T-helper 9 cell (primary cell): Measurements from ENCODE around the gene CNTNAP2.

ENCODE experiments used
- DNase-seq: peaks from one replicate; pipeline ENCODE4 v3.0.0-alpha.2; 2020

The CNTNAP2 gene

DNA sequence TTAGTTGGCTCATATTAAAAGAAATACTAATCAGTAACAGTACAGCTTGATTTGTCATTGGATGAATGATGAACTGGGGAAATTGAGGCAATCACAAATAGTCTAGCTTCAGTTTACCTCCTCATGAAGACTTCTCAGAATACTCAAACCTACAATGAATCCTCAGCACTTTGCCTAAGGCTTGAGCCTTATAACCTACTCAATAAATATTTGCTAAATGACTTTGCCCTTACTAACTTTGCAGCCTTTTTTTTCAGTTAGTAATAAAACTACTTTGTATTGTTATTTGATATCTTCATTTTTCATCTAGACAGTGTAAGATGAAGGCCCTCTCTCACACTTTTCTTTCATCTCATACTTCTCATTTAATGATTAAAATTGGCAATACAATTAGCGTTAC, 1311.5 kb downstream of the CNTNAP2 start:
- no peak for DNase-seq

DNA sequence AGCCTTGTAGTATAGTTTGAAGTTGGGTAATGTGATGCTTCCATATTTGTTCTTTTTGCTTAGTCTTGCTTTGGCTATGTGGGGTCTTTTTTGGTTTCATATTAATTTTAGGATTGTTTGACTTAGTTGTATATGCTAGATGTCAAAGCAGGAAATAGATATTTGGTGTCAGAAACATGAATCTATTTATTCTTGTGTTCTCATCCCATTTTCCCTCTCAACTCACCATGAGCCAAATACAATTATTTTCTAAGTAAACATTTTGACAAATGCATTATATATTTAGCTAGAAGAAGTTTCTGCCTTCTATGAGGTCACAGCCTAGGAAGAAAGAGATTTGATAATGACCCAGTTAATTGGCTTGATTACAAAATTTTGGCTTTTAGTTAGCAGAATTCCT, 1313.4 kb downstream of the CNTNAP2 start:
- DNase-seq = no peak

DNA sequence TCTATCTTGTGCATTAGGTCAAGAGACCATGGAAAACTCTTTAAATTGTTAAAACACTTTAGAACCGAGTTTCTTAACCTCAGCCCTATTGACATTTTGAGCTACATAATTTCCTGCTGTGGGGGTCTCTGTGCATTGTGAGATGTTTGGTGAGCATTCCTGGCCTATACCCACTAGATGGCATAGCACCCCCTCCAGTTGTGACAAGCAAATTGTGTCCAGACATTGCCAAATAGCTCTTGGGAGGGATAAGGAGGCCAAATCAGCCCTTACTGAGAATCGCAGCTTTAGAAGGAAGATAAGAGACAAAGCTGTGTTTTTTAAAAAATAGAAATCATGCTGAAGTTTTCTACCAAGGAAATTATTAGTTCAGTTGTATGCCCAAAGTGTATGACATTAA, 1315.5 kb downstream of the CNTNAP2 start:
- DNase-seq = no peak

DNA sequence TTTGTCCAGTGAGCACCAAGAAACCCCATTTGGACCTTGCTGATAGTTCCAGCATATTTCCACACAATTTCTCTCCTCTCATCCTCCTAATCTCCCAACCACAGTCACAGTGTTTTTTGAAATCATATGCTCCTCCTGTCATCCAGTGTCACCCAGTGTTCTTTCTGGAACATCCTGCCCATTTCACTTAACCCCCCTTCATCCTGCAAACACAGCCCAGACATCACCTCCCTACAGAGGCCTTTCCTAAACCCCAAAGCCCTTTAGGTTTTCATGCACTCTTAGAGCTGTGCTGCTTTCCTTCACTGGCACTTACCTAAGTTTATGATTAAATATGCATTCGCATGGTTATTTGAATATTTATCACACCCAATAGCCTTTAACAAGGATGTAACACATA, 1316.0 kb downstream of the CNTNAP2 start:
- no peak for DNase-seq

DNA sequence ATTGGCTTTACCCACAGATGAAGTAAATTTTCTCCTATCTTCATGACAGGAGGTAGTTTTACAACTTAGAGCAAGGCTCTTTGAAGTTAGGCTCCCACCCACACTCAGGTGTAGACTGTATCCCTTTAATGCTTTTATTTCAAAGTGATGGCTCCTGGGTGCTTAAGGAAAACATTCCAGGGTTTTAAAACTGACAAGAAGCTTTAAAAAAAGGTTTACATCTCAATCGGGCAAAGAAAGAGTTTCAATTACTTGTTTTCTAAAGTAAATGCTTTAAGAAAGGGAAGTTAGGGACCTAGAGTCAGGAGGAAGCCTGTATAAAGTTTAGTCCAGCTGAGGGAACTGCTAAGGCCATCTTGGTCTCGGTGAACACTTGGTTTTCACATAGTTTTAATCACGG, 1320.1 kb downstream of the CNTNAP2 start:
- DNase-seq = no peak

DNA sequence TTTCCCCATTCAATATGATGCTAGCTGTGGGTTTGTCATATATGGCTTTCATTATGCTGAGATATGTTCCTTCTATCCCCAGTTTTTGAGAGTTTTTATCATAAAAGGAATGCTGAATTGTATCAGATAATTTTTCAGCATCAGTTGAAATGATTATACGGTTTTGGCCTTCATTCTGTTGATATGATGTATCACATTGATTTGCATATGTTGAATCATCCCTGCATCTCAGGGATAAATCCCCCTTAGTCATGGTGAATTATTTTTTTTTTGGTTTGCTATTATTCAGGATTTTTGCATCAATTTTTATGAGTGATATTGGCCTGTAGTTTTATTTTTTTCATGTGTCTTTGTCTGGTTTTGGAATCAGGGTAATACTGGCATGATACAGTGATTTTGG, 1321.6 kb downstream of the CNTNAP2 start:
- no peak for DNase-seq

DNA sequence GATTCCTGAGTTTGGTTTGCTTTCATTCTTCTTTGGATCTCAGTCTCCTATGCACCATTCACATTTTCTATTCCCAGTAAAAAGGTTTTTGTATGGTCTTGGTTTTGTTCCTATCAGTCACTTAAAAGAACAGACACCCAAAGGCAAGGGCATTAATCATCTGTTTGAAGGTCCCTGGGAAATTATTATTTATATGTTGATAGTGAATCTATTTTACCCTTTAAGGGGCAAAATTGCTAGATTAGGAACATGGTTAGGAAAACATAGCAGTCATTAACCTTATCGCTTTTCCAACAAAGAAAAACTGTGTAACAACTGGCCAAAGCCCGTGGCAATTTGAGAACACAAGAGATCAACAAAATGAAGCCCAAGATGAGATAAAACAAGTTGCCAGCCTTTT, 1327.3 kb downstream of the CNTNAP2 start:
- DNase-seq = no peak

DNA sequence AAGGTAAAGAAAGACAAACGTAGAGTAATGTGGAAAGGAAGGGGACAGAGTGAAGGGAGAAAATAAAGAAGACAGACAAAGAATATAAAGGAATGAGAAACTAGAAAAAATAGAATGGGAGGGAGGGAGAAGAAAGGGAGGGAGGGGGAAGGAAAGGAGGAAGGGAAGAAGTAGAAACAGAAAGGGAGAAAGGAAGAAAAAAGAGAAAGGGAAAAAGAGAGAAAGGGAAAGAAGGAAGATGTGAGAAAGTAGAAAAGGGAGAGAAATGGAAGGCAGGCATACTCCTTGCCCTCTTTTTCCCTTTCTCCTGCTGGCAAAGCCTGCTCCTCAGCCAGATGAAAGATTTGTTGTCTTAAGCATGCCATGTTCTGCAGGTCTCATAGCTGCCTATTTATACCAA, 1336.2 kb downstream of the CNTNAP2 start:
- no peak for DNase-seq

DNA sequence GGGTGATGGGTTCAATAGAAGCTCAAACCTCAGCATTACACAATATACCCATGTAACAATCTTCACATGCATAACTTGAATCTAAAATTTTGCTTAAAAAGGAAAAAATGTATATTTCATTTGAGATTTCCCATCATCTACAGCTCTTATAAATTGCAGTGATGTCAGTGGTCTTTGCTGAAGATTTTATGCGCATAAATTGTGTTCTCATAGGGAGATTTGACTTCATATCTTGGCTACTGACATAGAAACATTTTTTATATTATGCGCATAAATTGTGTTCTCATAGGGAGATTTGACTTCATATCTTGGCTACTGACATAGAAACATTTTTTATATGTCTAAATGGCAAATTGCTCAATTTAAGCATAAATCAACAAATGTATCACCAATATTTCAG, 1348.6 kb downstream of the CNTNAP2 start:
- DNase-seq = no peak

DNA sequence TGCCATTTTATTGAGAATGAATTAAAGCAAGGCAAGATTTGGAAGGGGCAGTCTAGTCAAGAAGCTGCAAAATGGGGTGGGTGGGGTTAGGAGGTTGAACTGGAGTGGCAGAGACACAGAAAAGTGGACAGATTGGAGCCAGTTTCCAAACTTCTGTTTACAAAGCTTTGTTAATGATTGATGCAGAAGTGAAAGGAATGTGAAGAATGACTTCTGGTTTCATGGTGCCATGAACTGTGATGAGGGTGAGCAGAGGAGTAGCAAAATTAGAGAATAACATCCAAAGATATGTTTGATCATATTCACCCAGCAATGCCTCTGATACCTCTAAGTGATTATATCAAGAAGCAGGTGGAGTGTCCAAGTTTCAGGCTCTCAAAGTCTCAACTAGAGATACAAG, 1356.0 kb downstream of the CNTNAP2 start:
- DNase-seq = no peak

DNA sequence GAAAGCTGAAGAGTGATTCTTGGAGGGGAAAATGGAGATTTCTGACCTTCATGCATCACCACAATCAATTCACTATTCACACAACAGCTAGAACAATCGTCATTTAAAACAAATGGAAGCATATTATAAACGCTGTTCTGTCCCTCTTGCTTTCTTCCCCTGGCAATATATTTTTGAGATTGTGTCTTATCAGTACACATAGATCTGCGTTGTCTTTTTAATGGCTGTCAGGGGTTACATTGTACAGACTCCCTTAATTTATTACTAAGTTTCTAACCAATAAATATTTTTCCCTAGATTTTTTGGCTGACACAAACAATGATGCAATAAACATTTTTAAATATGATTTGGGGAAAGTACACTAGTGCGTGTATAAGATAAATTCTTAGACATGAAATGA, 1358.3 kb downstream of the CNTNAP2 start:
- DNase-seq = no peak

DNA sequence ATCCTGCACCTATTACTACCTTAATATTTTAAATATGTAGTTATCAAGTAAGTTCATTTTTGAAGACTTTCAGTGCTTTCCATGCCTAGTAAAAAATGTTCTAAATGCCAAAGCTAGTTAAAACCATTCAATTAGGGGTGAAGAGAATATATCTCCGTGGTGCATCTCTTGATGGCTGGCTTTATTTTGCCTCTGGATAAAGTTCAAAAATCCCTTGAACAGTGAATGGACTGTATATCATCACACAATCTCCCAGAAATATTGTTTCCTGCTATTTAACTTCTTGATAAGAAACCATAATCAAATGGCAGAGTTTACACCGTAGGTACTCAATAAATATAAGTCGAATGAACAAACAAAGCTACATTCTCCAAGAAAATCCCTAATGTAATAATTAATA, 1360.9 kb downstream of the CNTNAP2 start:
- DNase-seq = no peak

DNA sequence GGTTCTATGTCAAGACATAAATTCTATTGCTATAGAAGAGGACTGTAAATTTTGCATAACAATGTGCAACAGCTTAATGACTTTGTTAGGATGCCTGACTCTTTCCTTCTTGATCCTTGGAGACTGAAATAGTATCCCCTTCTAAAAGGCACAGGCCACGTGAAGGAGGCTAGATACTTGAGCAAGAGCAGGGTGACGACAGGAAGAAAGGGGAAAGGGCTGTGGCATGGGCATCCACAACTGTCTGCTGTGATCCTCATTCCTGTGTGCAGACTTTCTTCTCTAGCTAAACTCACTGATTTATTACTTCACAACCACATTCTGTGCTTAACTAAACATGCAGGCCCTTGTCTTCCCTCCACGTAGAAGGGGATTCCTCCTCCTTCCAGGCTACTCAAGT, 1362.2 kb downstream of the CNTNAP2 start:
- no peak for DNase-seq

DNA sequence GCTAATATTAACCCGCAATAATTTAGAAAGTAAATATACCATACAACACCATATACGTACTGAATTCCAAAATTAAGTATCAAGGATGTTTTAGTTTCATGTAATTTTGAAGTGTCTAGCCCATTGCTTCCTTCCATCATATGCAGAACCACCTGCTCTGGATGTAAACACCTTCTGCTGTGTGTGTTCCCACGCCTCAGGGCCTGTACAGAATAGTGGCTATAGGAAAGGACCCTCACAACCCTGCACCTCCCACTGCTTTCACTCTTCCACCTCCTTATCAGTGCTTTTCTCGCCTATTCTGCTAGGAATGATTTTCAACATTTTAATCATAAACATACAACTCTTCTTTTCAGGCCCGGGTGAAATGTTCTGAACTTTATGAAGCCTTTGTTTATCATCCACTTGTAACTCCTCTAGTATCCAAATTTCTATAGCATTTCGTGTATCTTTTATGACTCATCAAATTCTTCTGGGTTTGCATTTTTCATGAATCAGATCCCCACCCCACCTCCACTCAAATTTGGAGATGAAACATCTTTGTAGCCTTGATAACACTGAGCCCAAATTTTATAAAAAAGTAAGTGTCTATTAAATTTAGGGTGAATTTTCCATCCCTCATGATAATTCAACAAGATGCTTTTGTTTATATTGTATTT, 1367.2 kb downstream of the CNTNAP2 start:
- no peak for DNase-seq

DNA sequence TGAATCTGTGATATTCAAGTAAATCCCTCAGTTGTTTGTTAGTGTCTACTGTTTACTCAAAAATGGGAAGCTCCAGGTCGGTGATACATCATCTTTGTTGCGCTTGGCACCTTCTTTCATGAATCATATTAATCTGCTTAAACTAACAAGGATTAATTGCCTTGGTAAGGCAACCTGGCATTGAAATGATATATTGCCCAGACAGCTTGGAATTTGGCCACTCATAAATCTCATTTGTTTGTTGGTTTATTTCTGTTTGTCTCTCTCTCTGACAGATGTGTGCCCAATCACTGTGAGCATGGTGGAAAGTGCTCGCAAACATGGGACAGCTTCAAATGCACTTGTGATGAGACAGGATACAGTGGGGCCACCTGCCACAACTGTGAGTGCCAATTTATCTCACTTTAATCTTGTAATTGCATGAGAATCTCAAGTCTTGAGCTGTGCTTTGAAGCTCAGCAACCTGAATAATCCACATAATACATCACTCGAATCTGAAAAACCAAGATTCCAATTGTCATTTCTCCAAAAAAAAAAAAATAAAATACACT, 1369.1 kb downstream of the CNTNAP2 start:
- no peak for DNase-seq

DNA sequence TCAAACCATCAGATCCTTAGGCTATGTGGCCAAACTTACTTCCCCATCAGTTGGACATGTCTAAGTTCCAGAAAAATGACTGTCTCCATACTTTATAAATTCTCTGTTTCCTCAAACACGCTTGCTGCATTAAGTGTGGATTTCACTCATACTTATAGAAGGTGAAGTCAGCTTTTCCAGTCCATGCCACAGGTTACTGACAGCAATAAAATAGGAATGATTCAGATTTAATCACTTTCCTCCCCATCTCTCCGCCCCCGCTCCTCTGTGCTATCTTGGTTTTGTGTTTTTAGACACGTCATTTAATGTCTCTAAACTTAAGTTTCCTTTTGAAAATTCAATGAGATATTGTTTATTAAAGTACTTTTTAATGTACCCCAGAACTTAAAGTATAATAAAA, 1376.0 kb downstream of the CNTNAP2 start:
- DNase-seq = no peak

DNA sequence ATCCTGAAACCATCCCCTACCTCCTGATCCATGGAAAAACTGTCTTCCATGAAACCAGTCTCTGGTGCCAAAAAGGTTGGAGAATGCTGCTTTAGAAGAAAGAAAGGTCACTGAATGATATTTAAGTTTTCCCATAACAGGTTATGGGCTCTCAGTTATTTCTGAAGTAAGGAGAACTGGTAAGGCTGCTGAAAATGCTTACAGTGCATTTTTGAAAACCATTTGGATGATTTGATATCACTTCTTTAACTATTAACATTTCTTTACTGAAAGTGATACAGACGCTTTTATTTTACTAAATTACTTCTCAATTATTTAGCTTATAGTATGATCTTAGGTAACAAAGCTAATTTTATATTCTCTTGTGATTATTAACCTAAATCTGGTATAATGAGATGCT, 1379.6 kb downstream of the CNTNAP2 start:
- no peak for DNase-seq

DNA sequence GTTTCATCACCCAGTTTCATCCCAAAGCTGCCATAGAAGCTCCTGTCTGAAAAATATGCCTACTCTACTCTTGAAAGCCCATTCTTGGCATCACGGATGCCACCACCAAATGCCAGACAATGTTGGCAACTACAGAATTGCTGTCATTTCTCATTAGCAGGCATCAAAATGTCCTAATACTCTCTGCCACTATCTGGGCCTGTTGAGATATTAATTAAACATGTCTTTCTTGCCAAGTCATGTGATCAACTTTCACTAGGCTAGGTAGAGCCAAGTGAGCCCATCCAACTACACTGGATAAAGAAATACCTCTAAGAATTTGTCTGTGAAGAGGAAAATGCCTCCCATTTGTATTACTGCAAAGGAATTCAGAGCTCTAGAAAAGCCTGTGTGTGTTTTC, 1380.6 kb downstream of the CNTNAP2 start:
- DNase-seq = no peak

DNA sequence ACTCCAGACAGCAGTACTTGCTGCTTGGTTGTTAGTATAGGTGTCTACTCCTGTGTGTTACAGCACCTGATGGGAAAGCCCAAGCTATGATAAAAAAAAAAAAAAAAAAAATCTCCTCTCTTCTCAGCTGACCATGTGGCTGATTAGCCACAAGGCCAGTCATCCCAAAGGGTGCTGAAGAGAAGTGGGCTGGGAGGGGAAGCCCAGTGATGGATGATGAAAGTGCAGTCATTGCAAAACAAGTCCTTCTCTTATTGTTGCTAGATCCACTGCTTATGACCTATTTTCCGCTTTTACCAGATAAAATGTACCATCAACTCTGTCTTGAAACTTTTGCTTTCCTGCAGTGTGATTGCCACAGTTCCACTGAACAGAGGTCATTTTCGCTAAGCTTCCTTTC, 1381.5 kb downstream of the CNTNAP2 start:
- DNase-seq = no peak

DNA sequence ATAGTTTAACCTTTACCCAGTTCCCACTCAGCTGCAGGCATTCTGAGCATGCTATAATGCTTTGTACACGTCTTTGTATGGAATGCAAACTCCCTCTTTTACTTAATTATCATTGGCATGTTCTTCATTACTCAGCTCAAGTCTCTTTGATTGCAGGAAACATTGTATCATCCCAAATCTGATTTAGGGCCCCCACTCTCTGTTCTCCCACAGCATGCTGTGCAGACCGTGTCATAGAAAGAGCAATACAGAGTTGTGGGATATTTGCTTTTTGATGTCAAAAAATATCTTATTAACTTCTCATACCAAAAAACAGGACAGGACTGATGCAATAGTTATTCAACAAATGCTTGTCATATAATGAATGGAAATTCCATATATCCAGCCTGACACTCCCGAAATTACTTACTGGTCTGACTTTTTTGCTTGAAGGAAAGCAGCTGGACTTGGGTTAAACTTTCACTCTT, 1392.5 kb downstream of the CNTNAP2 start:
- no peak for DNase-seq

DNA sequence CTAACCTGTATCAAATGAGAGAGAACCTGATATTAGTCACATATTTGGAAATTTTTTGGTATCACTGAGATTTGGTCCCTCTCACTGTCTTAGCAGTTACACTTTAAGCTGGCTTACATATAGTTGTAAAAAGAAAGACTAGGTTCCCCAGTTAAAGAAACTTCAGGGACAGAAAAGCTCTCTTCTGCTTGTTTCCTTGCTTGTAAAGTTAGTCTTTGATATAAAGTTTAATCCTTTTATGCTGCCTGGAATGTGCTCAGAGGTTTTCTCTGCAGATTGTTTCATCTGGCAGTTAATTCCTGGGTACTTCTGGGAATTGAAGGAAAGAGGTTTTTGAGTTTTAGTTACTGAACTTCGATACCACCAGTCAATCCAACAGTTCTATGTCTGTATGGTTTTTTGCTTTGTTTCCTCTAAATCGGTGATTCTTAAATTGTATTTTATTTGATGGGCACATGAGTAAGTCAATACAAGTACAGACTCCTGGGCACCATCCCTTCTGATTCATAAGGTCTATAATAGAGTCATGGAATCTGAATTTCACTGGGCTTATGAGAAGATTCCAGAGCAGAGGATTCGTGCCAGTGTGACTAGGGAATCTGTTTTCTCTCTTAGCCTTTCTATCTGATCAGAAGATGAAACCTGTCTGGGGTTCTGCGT, 1393.1 kb downstream of the CNTNAP2 start:
- DNase-seq = no peak

DNA sequence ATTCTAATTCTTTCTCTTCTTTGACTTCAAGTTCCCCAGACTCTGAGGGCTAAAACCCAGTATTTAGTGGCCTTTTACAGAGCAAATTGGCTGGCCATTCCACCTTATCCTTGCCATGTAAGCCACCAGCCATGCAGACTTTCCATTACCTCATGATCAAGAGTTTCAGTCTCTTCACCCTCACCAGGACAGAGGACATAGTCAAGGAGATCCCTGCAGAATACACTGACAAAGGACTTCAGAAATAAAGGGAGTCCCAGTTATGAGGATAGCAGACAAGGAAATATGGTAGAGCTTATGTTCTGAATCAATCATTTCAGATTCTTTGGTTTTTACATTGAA, 1393.6 kb downstream of the CNTNAP2 start:
- no peak for DNase-seq

DNA sequence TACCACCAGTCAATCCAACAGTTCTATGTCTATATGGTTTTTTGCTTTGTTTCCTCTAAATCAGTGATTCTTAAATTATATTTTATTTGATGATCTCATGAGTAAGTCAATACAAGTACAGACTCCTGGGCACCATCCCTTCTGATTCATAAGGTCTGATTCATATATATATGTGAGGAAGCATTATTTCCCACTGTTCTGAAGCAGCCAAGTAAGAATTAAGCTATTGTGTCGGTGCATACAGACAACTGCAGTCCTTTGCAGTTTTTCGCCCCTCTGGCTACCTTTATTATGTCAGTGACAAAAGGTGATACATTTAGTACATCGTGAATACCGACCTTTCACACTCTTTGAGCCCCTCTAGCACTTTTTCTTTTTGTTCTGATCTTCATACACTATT, 1394.3 kb downstream of the CNTNAP2 start:
- no peak for DNase-seq

DNA sequence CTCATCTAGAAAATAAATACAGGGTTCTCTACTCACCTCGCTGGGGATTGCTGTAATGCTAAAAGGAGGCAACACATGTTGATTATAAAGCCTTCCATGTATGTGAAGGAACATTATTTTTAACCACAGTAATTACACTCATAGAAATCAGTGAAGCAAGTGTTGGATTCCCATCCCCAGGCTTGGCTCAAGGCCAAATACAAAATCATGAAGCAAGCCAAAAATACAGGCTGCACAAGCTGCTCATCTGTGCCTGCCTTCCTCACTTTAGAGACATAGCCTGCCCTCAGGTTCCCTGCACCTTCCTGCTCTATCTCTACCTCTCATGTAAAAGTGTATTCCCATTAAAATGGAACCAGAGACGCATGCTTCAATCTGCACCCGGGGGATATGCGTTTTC, 1396.8 kb downstream of the CNTNAP2 start:
- no peak for DNase-seq

DNA sequence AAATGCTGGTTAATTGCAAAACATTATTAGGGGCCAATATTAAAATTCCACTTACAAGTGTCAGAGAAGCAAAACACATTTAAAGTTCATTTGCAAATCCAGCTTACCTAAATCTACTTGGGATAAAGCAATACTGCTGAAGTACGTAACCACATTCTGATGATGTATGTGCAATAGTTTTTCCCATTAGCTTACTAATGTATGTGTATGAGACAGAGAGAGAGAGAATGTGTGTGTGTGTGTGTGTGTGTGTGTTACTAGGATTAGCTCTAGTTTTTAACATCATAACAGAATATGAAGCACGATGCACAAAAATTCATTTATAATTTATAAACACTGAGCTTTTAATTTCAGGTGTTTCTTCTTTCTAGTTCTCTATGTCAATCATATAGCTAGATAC, 1399.8 kb downstream of the CNTNAP2 start:
- DNase-seq = no peak
